SU-DHL-6 (cell line): ENCODE data around the gene ARHGEF19.

Experiments
- H2AFZ ChIP-seq: fragments of 200-600 bp; sonication (generic); 2 replicates; pipeline ENCODE4 v1.6.1; 2014; ENCODE audit warnings: low read depth, mild to moderate bottlenecking, moderate library complexity, mixed read lengths, antibody characterized with exemption, low read length; ENCODE audit not compliant: severe bottlenecking
- H3F3A ChIP-seq: fragments of 200-600 bp; shearing (Covaris generic); 2 replicates; pipeline ENCODE4 v1.6.0; 2016; ENCODE audit warnings: antibody characterized with exemption, mild to moderate bottlenecking; ENCODE audit not compliant: insufficient read depth
- H3K27ac ChIP-seq: fragments of 200-600 bp; sonication (generic); 2 replicates; pipeline ENCODE4 v1.5.1; 2016; ENCODE audit warnings: low read depth, mild to moderate bottlenecking, low read length, moderate library complexity, mixed read lengths
- H3K27me3 ChIP-seq: fragments of 200-600 bp; sonication (generic), shearing (Covaris generic); 2 replicates; pipeline ENCODE4 v1.6.0; 2014; ENCODE audit warnings: mild to moderate bottlenecking, low read length
- H3K36me3 ChIP-seq: fragments of 200-600 bp; sonication (generic); 2 replicates; pipeline ENCODE4 v1.6.1; 2014; ENCODE audit warnings: mild to moderate bottlenecking, low read length, mixed read lengths
- H3K4me2 ChIP-seq: fragments of 300-600, 200-600 bp; shearing (Covaris generic), sonication (generic); 2 replicates; pipeline ENCODE4 v1.6.0; 2014; ENCODE audit warnings: low read length, low read depth, mild to moderate bottlenecking; ENCODE audit not compliant: poor library complexity, severe bottlenecking
- H3K4me3 ChIP-seq: fragments of 200-600 bp; sonication (generic); 2 replicates; pipeline ENCODE4 v1.5.1; 2014; ENCODE audit warnings: antibody characterized with exemption, low read length, mild to moderate bottlenecking, mixed read lengths; ENCODE audit not compliant: insufficient read depth, poor library complexity, severe bottlenecking
- H3K79me2 ChIP-seq: fragments of 200-600 bp; sonication (generic); 2 replicates; pipeline ENCODE4 v1.6.1; 2014; ENCODE audit warnings: mild to moderate bottlenecking, low read length, moderate library complexity; ENCODE audit not compliant: insufficient read depth
- H3K9ac ChIP-seq: fragments of 200-600 bp; sonication (generic); 2 replicates; pipeline ENCODE4 v1.7.0; 2014; ENCODE audit warnings: mild to moderate bottlenecking, low read length
- H3K9me2 ChIP-seq: fragments of 200-600 bp; sonication (generic); replicated peaks from 2 replicates; pipeline ENCODE4 v1.6.1; 2014; ENCODE audit warnings: low read length; ENCODE audit not compliant: insufficient read depth
- H3K9me3 ChIP-seq: fragments of 200-600 bp; sonication (generic); 2 replicates; pipeline ENCODE4 v1.6.1; 2014; ENCODE audit warnings: low read length, mixed read lengths; ENCODE audit not compliant: insufficient read depth
- H4K20me1 ChIP-seq: fragments of 200-600 bp; sonication (generic); 2 replicates; pipeline ENCODE4 v1.6.1; 2014; ENCODE audit warnings: low read depth, mild to moderate bottlenecking, antibody characterized with exemption, low read length, moderate library complexity, mixed read lengths
- EZH2phosphoT487 ChIP-seq: fragments of 200-600 bp; sonication (generic), shearing (Covaris generic); conservative IDR thresholded peaks from 2 replicates; pipeline ENCODE4 v1.6.1; 2018; ENCODE audit warnings: mild to moderate bottlenecking, antibody characterized with exemption, low read length, moderate library complexity, mixed read lengths
- TF ChIP-seq, protein P1 (sequence below): fragments of 200-600 bp; sonication (generic); IDR thresholded peaks from one replicate; pipeline ENCODE4 v1.5.1; 2017; ENCODE audit warnings: antibody characterized with exemption, mild to moderate bottlenecking, low read length, moderate library complexity; ENCODE audit not compliant: insufficient read depth, poor library complexity, severe bottlenecking

The ARHGEF19 gene

DNA sequence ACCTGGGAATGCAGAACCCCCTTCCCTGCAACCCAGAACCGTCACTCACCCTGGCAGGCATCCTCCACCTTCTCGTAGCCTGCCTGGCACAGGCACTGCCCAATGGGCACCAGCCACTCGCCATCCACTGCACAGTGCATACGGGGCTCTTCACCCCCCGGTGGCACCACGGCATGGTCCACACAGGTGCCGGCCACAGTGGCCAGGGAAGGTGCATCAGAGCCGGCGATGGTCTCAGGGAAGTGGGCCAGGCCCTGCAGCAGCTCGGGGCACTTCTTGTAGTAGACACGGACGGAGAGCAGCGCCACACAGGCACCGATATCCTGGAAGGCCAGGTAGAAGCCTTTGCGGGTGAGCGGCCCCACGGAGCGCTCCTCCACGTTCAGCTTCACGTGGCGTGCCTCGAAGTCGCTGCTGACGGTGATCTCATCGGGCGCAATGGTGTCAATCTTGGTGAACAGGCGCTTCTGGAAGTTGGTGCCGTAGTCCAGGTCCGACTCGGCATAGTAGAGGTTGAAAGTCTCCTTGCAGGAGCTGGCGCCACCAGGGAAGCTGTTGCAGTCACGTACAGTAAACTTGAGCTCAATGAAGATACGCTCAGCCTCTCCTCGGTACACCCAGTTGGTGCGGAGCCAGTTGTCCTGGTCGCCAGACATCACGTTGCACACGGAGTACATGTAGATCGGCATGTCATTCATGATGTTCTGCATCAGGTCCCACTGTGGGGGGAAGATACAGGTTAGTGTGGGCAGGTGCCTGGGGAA lies 63.9 kb downstream of the ARHGEF19 start:
- Histone ChIP-seq H3K27ac (no peak overlapping the region), H3K9me3 (no peaks in the 10 kb centered on the region), H4K20me1 (no peaks in the 10 kb centered on the region), H2AFZ (no peak overlapping the region), H3K36me3 (no peaks in the 10 kb centered on the region), H3F3A (no peaks in the 10 kb centered on the region), H3K4me3 (no peak overlapping the region), H3K27me3 (no peaks in the 10 kb centered on the region), H3K4me2 (no peak overlapping the region), H3K9me2 (no peaks in the 10 kb centered on the region), H3K79me2 (no peaks in the 10 kb centered on the region), H3K9ac (no peak overlapping the region)
- TF ChIP-seq, protein P1, sequence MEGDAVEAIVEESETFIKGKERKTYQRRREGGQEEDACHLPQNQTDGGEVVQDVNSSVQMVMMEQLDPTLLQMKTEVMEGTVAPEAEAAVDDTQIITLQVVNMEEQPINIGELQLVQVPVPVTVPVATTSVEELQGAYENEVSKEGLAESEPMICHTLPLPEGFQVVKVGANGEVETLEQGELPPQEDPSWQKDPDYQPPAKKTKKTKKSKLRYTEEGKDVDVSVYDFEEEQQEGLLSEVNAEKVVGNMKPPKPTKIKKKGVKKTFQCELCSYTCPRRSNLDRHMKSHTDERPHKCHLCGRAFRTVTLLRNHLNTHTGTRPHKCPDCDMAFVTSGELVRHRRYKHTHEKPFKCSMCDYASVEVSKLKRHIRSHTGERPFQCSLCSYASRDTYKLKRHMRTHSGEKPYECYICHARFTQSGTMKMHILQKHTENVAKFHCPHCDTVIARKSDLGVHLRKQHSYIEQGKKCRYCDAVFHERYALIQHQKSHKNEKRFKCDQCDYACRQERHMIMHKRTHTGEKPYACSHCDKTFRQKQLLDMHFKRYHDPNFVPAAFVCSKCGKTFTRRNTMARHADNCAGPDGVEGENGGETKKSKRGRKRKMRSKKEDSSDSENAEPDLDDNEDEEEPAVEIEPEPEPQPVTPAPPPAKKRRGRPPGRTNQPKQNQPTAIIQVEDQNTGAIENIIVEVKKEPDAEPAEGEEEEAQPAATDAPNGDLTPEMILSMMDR, result no peak
- TF ChIP-seq EZH2phosphoT487, result no peak
